Loucy (cell line): ENCODE results near the gene RTL1.

Source experiments
- H2AFZ ChIP-seq: fragments of 200-600 bp; sonication (generic); 2 replicates; pipeline ENCODE4 v1.6.0; 2016; ENCODE audit warnings: antibody characterized with exemption, mild to moderate bottlenecking, low read length, moderate library complexity
- H3F3A ChIP-seq: fragments of 200-600 bp; 2 replicates; pipeline ENCODE4 v1.6.0; 2016; ENCODE audit warnings: antibody characterized with exemption, low read depth, mild to moderate bottlenecking
- H3K27me3 ChIP-seq: fragments of 200-600 bp; sonication (generic); 2 replicates; pipeline ENCODE4 v1.6.1; 2014; ENCODE audit warnings: low read length, mild to moderate bottlenecking; ENCODE audit not compliant: insufficient read depth, poor library complexity, severe bottlenecking
- H3K36me3 ChIP-seq: fragments of 200-600 bp; sonication (generic); 2 replicates; pipeline ENCODE4 v1.6.1; 2016; ENCODE audit warnings: low read length; ENCODE audit not compliant: insufficient read depth
- H3K4me1 ChIP-seq: fragments of 200-600 bp; sonication (generic); 2 replicates; pipeline ENCODE4 v1.5.1; 2014; ENCODE audit warnings: low read length, mild to moderate bottlenecking; ENCODE audit not compliant: insufficient read depth, poor library complexity, severe bottlenecking
- H3K4me2 ChIP-seq: fragments of 200-600 bp; sonication (generic); 2 replicates; pipeline ENCODE4 v1.6.0; 2014; ENCODE audit warnings: antibody characterized with exemption, low read length, low read depth, mild to moderate bottlenecking; ENCODE audit not compliant: poor library complexity, severe bottlenecking
- H3K4me3 ChIP-seq: fragments of 200-600 bp; sonication (generic); 2 replicates; pipeline ENCODE4 v1.5.1; 2014; ENCODE audit warnings: low read length, mild to moderate bottlenecking, mixed read lengths; ENCODE audit not compliant: poor library complexity, severe bottlenecking
- H3K79me2 ChIP-seq: fragments of 200-600 bp; sonication (generic); 2 replicates; pipeline ENCODE4 v1.6.1; 2014; ENCODE audit warnings: low read length; ENCODE audit not compliant: insufficient read depth
- H3K9ac ChIP-seq: fragments of 200-600 bp; sonication (generic); 2 replicates; pipeline ENCODE4 v1.6.0; 2014; ENCODE audit warnings: mild to moderate bottlenecking, low read depth, low read length, moderate library complexity; ENCODE audit not compliant: poor library complexity, severe bottlenecking
- H3K9me2 ChIP-seq: fragments of 200-600 bp; sonication (generic); replicated peaks from 2 replicates; pipeline ENCODE4 v1.6.1; 2016; ENCODE audit warnings: low read depth, low read length, mixed read lengths
- H3K9me3 ChIP-seq: fragments of 200-600 bp; sonication (generic); 2 replicates; pipeline ENCODE4 v1.6.1; 2014; ENCODE audit warnings: mild to moderate bottlenecking, antibody characterized with exemption, low read length, low read depth; ENCODE audit not compliant: insufficient read depth
- H4K20me1 ChIP-seq: fragments of 200-600 bp; sonication (generic); 2 replicates; pipeline ENCODE4 v1.6.0; 2014; ENCODE audit warnings: antibody characterized with exemption, low read length, mild to moderate bottlenecking; ENCODE audit not compliant: insufficient read depth, poor library complexity, severe bottlenecking
- CTCF ChIP-seq: fragments of 200-600 bp; sonication (generic); conservative IDR thresholded peaks from 2 replicates; pipeline ENCODE4 v1.5.1; 2014; ENCODE audit warnings: mild to moderate bottlenecking, antibody characterized with exemption, low read length
- EZH2phosphoT487 ChIP-seq: fragments of 200-600 bp; IDR thresholded peaks from 2 replicates; pipeline ENCODE4 v1.6.1; 2018; ENCODE audit warnings: antibody characterized with exemption, mild to moderate bottlenecking, moderate library complexity, borderline replicate concordance

Gene RTL1

GRCh38 chr14:100844846-100845245, 58.7 kb downstream of the RTL1 start:
- Histone ChIP-seq H3K27me3 (no peaks in the 10 kb centered on the region), H3K36me3 (no peaks in the 10 kb centered on the region), H3K9ac (no peak overlapping the region), H3F3A (no peaks in the 10 kb centered on the region), H3K4me3 (no peak overlapping the region), H3K4me1 (peaks cover 28% of the 10 kb centered on the region), H3K79me2 (no peaks in the 10 kb centered on the region), H4K20me1 (no peaks in the 10 kb centered on the region), H2AFZ (no peak overlapping the region), H3K9me2 (no peaks in the 10 kb centered on the region), H3K9me3 (no peaks in the 10 kb centered on the region), H3K4me2 (no peak overlapping the region)
- TF ChIP-seq EZH2phosphoT487 (no peak), CTCF (no peak)

GRCh38 chr14:100844421-100844820, 59.1 kb downstream of the RTL1 start:
- no peak overlapping the region for H3K4me2 ChIP-seq
- no peak overlapping the region for H2AFZ ChIP-seq
- H3K4me3 ChIP-seq: no peak overlapping the region
- no peaks in the 10 kb centered on the region for H4K20me1 ChIP-seq
- no peak overlapping the region for H3K9ac ChIP-seq
- H3K9me2 ChIP-seq: no peaks in the 10 kb centered on the region
- no peaks in the 10 kb centered on the region for H3K36me3 ChIP-seq
- H3K9me3 ChIP-seq: no peaks in the 10 kb centered on the region
- peaks cover 28% of the 10 kb centered on the region for H3K4me1 ChIP-seq
- H3K27me3 ChIP-seq: no peaks in the 10 kb centered on the region
- no peaks in the 10 kb centered on the region for H3K79me2 ChIP-seq
- TF ChIP-seq EZH2phosphoT487: no peak
- TF ChIP-seq CTCF: no peak
- H3F3A ChIP-seq: no peaks in the 10 kb centered on the region

DNA sequence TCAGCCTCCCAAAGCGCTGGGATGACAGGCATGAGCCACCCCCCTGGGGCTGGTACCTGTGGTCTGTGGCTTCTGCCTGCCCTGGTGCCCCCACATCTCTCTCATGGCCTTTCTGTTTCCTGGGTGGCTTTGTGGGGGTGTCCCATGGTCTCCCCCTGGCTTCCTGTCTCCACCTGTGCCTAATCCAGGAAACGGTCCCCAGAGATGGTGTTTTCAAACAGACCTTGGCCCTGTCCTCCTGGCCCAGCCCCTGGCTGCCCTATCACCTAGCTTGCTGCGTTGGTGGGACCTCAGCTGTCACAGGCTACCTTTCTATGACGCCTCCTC, 59.5 kb downstream of the RTL1 start:
- no peak for TF ChIP-seq CTCF
- no peak for TF ChIP-seq EZH2phosphoT487

More for the DNA sequence above, 59.5 kb downstream of the RTL1 start:
- H3K4me1 ChIP-seq: peaks cover 28% of the 10 kb centered on the region
- H2AFZ ChIP-seq: no peak overlapping the region
- no peaks in the 10 kb centered on the region for H3K9me3 ChIP-seq
- H3K9me2 ChIP-seq: no peaks in the 10 kb centered on the region
- no peak overlapping the region for H3K4me2 ChIP-seq
- H3K4me3 ChIP-seq: no peak overlapping the region
- H3K9ac ChIP-seq: no peak overlapping the region
- no peaks in the 10 kb centered on the region for H3F3A ChIP-seq
- no peaks in the 10 kb centered on the region for H4K20me1 ChIP-seq
- no peaks in the 10 kb centered on the region for H3K79me2 ChIP-seq
- no peaks in the 10 kb centered on the region for H3K27me3 ChIP-seq
- H3K36me3 ChIP-seq: no peaks in the 10 kb centered on the region
